ENCODE measurements around the gene TENM4.

Gene TENM4

GRCh38 chr11:78952890-78953289 is 487.9 kb downstream of the TENM4 start:
- DNase-seq, result no peak

- DNase-seq, result no peak
Measured at GRCh38 chr11:78952175-78952574, 488.7 kb downstream of the TENM4 start.

- DNase-seq, result no peak
Measured at GRCh38 chr11:78949976-78950690, 490.7 kb downstream of the TENM4 start.

GRCh38 chr11:78946945-78947902 is 493.6 kb downstream of the TENM4 start:
- DNase-seq, result no peak

- no peak for DNase-seq
Measured at GRCh38 chr11:78943841-78944240, 497.0 kb downstream of the TENM4 start.

- DNase-seq, result no peak
Measured at GRCh38 chr11:78943154-78943553, 497.7 kb downstream of the TENM4 start.

- no peak for DNase-seq
Measured at GRCh38 chr11:78941226-78941851, 499.5 kb downstream of the TENM4 start.

- DNase-seq, result no peak
Measured at GRCh38 chr11:78940500-78941225, 500.2 kb downstream of the TENM4 start.

GRCh38 chr11:78938971-78939370 is 501.9 kb downstream of the TENM4 start:
- no peak for DNase-seq

- DNase-seq, result no peak
Measured at GRCh38 chr11:78938036-78938435, 502.8 kb downstream of the TENM4 start.

- DNase-seq, result no peak
Measured at GRCh38 chr11:78935398-78936068, 505.3 kb downstream of the TENM4 start.

GRCh38 chr11:78933350-78933749 is 507.5 kb downstream of the TENM4 start:
- DNase-seq, result no peak

GRCh38 chr11:78932757-78933156 is 508.1 kb downstream of the TENM4 start:
- no peak for DNase-seq

- no peak for DNase-seq
Measured at GRCh38 chr11:78931891-78932290, 508.9 kb downstream of the TENM4 start.

GRCh38 chr11:78930810-78931523 is 509.9 kb downstream of the TENM4 start:
- DNase-seq, result no peak

GRCh38 chr11:78929906-78930220 is 511.0 kb downstream of the TENM4 start:
- no peak for DNase-seq

- no peak for DNase-seq
Measured at GRCh38 chr11:78929207-78929905, 511.5 kb downstream of the TENM4 start.

- DNase-seq, result no peak
Measured at GRCh38 chr11:78927511-78927910, 513.3 kb downstream of the TENM4 start.

- DNase-seq, result no peak
Measured at GRCh38 chr11:78926633-78927338, 514.0 kb downstream of the TENM4 start.

- no peak for DNase-seq
Measured at GRCh38 chr11:78925387-78925786, 515.4 kb downstream of the TENM4 start.

All from T-helper 1 cell (primary cell).